ENCODE results near the gene BCL2.

Gene BCL2

DNA sequence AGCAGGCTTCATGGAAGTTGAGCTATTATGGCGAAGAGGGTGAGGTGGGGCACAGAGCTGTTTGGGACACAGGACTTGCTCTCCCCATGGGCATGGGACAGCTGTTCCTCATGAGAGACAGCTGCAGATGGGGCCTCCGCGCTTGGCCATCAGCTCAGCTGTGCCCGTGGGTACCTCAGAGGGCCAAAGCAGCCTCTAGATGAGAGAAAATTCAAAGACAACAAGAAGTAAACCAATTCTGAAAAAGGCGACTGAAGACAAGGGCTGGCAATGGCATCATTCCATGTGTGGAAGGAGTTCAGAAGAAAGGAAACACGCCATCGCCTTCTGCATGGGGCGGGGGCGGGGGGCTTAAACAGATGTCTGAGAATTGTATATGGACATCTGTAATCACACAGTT is 136.2 kb downstream of the BCL2 start:
- TF ChIP-seq, protein P1, sequence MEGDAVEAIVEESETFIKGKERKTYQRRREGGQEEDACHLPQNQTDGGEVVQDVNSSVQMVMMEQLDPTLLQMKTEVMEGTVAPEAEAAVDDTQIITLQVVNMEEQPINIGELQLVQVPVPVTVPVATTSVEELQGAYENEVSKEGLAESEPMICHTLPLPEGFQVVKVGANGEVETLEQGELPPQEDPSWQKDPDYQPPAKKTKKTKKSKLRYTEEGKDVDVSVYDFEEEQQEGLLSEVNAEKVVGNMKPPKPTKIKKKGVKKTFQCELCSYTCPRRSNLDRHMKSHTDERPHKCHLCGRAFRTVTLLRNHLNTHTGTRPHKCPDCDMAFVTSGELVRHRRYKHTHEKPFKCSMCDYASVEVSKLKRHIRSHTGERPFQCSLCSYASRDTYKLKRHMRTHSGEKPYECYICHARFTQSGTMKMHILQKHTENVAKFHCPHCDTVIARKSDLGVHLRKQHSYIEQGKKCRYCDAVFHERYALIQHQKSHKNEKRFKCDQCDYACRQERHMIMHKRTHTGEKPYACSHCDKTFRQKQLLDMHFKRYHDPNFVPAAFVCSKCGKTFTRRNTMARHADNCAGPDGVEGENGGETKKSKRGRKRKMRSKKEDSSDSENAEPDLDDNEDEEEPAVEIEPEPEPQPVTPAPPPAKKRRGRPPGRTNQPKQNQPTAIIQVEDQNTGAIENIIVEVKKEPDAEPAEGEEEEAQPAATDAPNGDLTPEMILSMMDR (IDR thresholded peaks at IDR 0.05; ENCODE audit: insufficient read depth, low read length, poor library complexity, severe bottlenecking), result no peak
- Histone ChIP-seq H3K4me3 (replicated peaks; ENCODE audit: low read depth, low read length) (no peak overlapping the region), H3K36me3 (ENCODE audit: control insufficient read depth, insufficient read depth, low read length) (no peaks in the 10 kb centered on the region; the same call in 1 of the 2 replicates), H3K27me3 (replicated peaks; ENCODE audit: control insufficient read depth, insufficient read depth, low read length) (no peaks in the 10 kb centered on the region)
- no peak for DNase-seq (ENCODE audit: extremely low read depth, insufficient read length)

DNA sequence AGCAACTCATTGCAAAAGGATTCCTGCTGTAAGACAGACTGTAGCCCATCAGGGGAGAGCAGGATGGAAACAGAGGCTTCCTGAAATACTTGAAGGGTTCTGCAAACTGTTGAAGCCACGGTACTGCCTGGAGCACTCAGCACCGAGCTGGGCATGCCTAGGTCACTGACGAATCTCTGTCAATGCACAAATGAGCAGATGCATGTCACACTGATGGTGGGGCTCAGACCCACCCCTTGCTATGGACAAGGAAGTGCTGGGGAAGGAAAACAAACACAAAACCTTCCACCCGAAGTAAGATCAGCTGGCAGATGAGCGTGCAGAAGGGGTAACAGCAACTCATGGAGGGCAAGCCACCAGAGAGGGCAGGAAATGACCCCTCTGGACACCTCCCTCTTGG is 136.7 kb downstream of the BCL2 start:
- H3K4me3 ChIP-seq (replicated peaks; ENCODE audit: low read depth, low read length), result no peak overlapping the region
- no peaks in the 10 kb centered on the region for H3K27me3 ChIP-seq (replicated peaks; ENCODE audit: control insufficient read depth, insufficient read depth, low read length)
- DNase-seq (ENCODE audit: extremely low read depth, insufficient read length), result no peak
- no peaks in the 10 kb centered on the region; the same call in 1 of the 2 replicates for H3K36me3 ChIP-seq (ENCODE audit: control insufficient read depth, insufficient read depth, low read length)
- TF ChIP-seq, protein P1 (IDR thresholded peaks at IDR 0.05; ENCODE audit: insufficient read depth, low read length, poor library complexity, severe bottlenecking), result no peak

DNA sequence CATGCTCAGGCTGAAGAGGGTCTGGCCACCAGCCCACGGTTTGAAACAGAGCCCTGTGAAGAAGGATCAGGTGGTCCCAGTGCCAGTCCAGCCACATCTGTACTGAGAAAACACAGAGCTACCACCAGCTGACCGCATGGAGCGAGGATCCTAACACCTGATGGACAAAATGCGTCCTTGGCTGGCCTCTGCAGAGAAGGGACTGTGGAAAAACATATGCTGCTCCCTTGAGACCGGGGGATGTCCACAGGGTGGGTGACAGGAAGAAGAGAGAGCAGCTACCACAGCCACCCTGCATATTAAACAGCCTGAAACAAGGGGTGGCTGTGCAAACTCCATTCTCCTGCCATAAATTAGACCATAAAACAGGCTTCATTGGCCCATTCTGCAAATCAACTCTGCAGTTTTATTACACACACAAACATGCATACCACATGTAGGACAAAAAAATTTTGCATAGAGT is 137.2 kb downstream of the BCL2 start:
- H3K36me3 ChIP-seq (ENCODE audit: control insufficient read depth, insufficient read depth, low read length), result no peaks in the 10 kb centered on the region; the same call in 1 of the 2 replicates
- TF ChIP-seq, protein P1 (IDR thresholded peaks at IDR 0.05; ENCODE audit: insufficient read depth, low read length, poor library complexity, severe bottlenecking), result no peak
- no peak for DNase-seq (ENCODE audit: extremely low read depth, insufficient read length)
- no peaks in the 10 kb centered on the region for H3K27me3 ChIP-seq (replicated peaks; ENCODE audit: control insufficient read depth, insufficient read depth, low read length)
- H3K4me3 ChIP-seq (replicated peaks; ENCODE audit: low read depth, low read length), result peak overlapping the region; percentile 24; the same call in 1 of the 2 replicates

DNA sequence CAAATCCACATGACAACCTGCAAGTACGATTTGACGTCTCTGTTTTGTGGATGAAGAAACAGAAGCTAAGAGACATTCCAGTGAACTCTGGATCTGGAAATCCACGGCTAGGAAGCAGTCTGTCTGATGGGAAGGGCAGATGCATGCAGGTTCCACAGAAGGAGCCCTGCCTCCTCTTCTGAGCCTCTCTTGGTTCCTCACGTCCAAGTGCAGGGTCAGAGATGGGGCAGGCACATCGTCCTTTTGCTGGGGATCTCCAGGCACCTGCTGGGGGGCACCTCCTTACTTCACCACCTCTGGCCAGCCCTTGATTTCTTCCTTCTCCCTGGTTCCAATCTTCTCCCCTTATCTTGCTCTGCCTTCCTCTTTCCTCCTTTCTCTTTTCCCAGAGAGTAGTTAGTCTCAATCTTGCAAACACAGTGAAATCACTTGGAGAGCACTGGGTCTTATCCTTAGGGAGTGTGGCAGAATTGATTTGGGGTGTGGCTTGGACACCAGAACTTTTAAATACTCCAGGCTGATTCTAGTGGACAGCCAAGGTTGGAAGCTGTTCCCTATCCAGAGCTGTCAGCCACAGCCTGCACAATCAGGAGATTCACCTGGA is 137.8 kb downstream of the BCL2 start:
- Histone ChIP-seq H3K36me3 (ENCODE audit: control insufficient read depth, insufficient read depth, low read length) (no peaks in the 10 kb centered on the region; the same call in 1 of the 2 replicates), H3K4me3 (replicated peaks; ENCODE audit: low read depth, low read length) (peak overlapping the region; percentile 24)
- no peak for DNase-seq (ENCODE audit: extremely low read depth, insufficient read length)

DNA sequence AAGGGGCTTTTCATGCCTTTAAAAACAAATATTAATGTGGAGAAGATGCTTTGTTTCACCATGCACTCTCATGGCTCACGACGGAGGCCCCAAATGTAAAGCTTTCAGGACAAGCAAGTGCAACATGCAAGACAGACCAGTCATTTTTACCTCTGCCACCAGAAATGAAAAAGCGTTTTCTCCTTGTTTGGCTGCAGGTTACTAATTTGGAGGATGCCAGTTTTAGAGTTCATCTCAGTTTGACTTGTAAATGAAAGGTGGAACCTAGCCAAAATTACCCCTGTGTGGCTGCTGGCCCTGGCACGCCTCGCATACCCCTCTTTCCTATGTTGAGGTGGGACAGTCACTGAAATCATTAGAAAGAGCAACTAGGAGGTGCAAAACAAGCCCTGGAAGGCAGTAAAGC is 138.6 kb downstream of the BCL2 start:
- H3K27me3 ChIP-seq (replicated peaks; ENCODE audit: control insufficient read depth, insufficient read depth, low read length), result no peaks in the 10 kb centered on the region
- TF ChIP-seq, protein P1 (IDR thresholded peaks at IDR 0.05; ENCODE audit: insufficient read depth, low read length, poor library complexity, severe bottlenecking), result no peak
- H3K36me3 ChIP-seq (ENCODE audit: control insufficient read depth, insufficient read depth, low read length), result no peaks in the 10 kb centered on the region; the same call in 1 of the 2 replicates
- peak; percentile 51 for DNase-seq (ENCODE audit: extremely low read depth, insufficient read length)
- peak overlapping the region; percentile 19; the same call in 1 of the 2 replicates for H3K4me3 ChIP-seq (replicated peaks; ENCODE audit: low read depth, low read length)

More for the DNA sequence above, 137.8 kb downstream of the BCL2 start:
- no peaks in the 10 kb centered on the region for H3K27me3 ChIP-seq (replicated peaks; ENCODE audit: control insufficient read depth, insufficient read depth, low read length)
- TF ChIP-seq, protein P1 (IDR thresholded peaks at IDR 0.05; ENCODE audit: insufficient read depth, low read length, poor library complexity, severe bottlenecking), result no peak

Measured in GM06990 (cell line).